Astrocyte of the spinal cord (primary cell): ENCODE data around the gene ATG16L1.

Experiments
- DNase-seq: peaks from one replicate; pipeline ENCODE4 v3.0.0; 2011; ENCODE audit warnings: low read depth, low spot score
- H3K4me3 ChIP-seq: 2 replicates; pipeline ENCODE4 v1.5.1; 2011; ENCODE audit warnings: low read depth, mild to moderate bottlenecking, low read length, moderate library complexity
- in situ Hi-C: cut with HindIII; loops from 2 replicates; pipeline ENCODE4 v1.10.0; 2017; ENCODE audit warnings: low sequenced_read_pairs
- TF ChIP-seq, protein P1 (sequence below): IDR thresholded peaks from 2 replicates; pipeline ENCODE4 v1.5.1; 2012; ENCODE audit warnings: low read depth, mild to moderate bottlenecking, low read length, inconsistent platforms

The ATG16L1 gene

DNA sequence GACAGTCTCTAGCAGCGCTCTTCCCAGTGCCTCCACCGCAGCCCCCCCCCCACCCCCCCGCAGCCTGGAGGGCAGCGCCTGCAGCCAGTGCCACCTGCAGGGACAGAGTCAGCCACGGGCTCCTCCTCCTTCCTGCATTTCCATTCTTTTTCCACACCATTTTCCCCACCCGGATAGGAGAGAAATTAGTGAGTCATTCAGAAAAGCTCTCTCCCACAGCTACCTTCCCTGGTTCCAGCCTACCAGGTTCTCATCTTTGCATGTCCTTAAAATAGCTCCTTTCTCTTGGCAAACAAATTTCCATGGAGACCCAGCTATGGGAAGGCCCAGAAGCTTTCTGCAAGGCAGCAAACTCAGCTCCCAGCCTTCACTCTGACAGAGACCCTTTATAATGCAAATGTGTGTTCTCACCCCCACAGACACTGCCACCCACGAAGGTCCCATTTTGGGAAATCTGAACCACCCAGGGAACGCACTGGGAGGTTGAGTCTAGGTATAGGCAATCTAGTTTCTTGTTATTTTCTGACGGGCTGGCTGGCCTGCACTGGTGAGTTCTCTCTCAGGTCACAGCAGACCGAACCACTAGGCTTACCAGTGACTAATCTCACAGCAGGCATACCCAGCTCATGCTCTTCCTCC, 41.8 kb upstream of the ATG16L1 start:
- DNase-seq: peak; percentile 80

DNA sequence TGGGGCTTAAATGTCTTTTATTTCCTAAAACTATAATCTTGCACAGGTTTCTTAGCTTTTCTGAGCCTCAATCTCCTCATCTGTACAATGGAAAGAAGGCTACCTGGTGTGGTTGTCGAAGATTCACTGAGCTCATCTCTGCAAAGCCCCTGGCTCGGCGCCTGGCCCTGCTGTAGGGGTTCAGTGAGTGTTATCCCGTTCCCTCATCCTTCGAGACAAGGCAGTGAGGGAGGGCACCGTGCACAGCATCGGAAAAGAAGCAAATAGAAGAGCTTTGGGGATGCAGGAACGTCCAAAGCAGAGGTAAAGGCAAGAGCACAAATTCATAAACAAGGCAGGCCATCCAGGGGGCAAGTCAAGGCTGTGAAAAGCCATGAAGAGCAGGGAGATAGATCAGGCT, 41.2 kb upstream of the ATG16L1 start:
- in situ Hi-C loops: no loop called here
- no peak for DNase-seq
- no peak overlapping the region for H3K4me3 ChIP-seq
- TF ChIP-seq, protein P1, sequence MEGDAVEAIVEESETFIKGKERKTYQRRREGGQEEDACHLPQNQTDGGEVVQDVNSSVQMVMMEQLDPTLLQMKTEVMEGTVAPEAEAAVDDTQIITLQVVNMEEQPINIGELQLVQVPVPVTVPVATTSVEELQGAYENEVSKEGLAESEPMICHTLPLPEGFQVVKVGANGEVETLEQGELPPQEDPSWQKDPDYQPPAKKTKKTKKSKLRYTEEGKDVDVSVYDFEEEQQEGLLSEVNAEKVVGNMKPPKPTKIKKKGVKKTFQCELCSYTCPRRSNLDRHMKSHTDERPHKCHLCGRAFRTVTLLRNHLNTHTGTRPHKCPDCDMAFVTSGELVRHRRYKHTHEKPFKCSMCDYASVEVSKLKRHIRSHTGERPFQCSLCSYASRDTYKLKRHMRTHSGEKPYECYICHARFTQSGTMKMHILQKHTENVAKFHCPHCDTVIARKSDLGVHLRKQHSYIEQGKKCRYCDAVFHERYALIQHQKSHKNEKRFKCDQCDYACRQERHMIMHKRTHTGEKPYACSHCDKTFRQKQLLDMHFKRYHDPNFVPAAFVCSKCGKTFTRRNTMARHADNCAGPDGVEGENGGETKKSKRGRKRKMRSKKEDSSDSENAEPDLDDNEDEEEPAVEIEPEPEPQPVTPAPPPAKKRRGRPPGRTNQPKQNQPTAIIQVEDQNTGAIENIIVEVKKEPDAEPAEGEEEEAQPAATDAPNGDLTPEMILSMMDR: no peak

More for the DNA sequence above, 41.8 kb upstream of the ATG16L1 start:
- in situ Hi-C loops: no loop called here
- H3K4me3 ChIP-seq: no peak overlapping the region
- TF ChIP-seq, protein P1: no peak

DNA sequence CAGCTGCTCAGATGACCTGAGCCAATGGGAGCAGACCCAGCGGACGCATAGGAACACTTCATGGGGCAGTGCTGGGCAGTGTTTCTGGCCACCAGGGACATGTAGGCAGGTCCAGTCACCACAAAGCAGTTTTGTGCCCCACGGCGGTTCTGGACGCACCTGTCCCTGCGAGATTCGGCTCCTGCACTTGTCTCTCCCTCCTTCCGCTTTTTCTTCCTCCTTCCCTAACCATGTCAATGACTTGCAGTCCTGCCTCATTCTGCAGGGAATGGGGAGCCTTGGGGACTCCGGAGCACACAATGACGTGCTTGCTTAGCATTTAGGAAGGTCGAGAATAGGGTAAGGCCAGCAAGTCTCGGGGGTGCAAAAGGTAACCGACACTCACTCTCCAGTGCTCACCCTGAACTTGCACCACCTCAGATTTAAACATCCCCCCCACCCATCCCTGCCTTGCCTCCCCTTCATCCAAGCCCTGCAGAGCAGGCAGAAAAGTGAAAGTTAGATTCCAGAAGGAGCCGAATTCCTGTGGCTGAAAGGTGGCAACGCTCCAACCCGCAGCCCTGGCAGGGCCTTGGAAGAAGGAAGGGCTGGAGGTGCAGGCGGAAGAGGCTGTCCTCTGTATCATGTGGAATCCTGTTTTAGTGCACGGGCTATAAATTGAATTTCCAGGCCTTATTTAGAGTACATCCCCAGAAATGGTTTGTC, 40.5 kb upstream of the ATG16L1 start:
- DNase-seq: peak; percentile 94
- TF ChIP-seq, protein P1: no peak
- no peak overlapping the region for H3K4me3 ChIP-seq
- in situ Hi-C loops: no loop called here

DNA sequence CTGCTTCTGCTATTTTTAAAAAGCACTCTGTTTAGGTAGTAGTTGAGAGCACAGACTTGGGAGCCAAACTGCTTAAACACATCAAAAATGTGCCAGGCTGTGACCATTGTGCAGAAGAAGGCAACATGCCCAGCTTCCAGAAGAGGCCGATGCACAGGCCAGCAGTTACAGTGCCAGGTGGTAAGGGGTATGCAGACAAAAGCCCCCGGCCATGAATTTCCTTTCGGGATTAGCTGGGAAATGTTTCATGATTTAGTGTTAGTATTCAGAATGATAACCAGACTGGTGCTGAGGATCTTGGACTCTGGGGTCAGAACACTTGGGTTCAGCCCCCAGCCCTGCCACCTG, 40.0 kb upstream of the ATG16L1 start:
- in situ Hi-C loops: no loop called here
- TF ChIP-seq, protein P1: no peak
- no peak for DNase-seq
- H3K4me3 ChIP-seq: no peak overlapping the region

DNA sequence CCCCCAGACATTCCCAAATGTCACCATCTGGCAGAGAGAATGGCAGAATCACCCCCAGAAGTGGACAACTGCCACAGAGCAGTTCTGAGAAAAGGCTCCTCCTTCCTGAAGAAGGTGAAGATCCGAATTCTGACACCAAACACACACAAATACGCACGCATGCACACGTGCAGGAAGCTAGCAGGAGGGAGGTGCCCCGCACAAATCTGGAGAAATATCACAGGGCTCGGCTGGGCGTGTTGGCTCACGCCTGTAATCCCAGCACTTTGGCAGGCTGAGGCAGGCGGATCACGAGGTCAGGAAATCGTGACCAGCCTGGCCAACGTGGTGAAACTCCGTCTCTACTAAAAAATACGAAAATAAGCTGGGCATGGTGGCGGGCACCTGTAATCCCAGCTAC, 38.5 kb upstream of the ATG16L1 start:
- in situ Hi-C loops: no loop called here
- TF ChIP-seq, protein P1: no peak
- H3K4me3 ChIP-seq: no peak overlapping the region
- DNase-seq: no peak

DNA sequence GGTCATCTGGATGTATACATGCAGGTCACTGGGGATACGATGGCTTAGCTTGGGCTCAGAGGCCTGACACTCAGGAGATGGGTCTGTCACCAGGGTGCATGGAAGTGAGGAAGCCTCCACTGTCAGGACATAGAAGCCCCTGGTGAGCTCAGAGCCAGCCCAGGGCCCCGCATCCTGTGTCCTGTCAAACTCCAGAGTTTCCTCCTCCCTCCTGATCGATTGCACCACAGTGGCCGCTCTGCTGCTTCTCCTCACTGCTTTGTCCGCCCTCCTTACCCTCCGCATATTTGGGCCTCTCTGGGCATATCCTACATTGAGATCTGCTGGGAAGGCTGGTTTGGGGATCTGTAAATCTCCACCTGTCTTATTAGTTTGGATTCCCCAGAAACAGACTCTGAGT, 37.5 kb upstream of the ATG16L1 start:
- no peak overlapping the region for H3K4me3 ChIP-seq
- in situ Hi-C loops: no loop called here
- no peak for DNase-seq
- TF ChIP-seq, protein P1: no peak
